ENCODE measurements around the gene LPP. TPM values are rescaled to one million over a fixed set of nuclear protein-coding genes. Genes with fewer than 3 reads are reported as not detected.

LPP gene
- total and polyA plus RNA-seq, 2 of the 13 experiments (the other 11 are each of a cell fraction or from before 2014, with no cell fraction given) = 19.2 to 29.9 TPM

- Histone ChIP-seq H3K4me1 (ENCODE audit: insufficient read depth, low read length) (peaks cover 28% of the 10 kb centered on the region), H3K9me3 (ENCODE audit: low read length) (no peaks in the 10 kb centered on the region), H3K9ac (ENCODE audit: insufficient read depth, low read depth, low read length) (no peak overlapping the region), H3K79me2 (ENCODE audit: insufficient read depth, low read length) (no peaks in the 10 kb centered on the region), H3K36me3 (replicated peaks in 1 of 2; ENCODE audit: control insufficient read depth in 1 of 2, insufficient read depth in 2 of 2, low read length in 2 of 2) (no peaks in the 10 kb centered on the region), H4K20me1 (ENCODE audit: insufficient read depth, low read length) (no peaks in the 10 kb centered on the region), H3K27me3 (ENCODE audit: control insufficient read depth in 1 of 2, insufficient read depth in 2 of 2, low read length in 2 of 2) (no peaks in the 10 kb centered on the region), H3K4me3 (replicated peaks in 1 of 3; ENCODE audit: insufficient read depth in 1 of 3, low read depth in 2 of 3, low read length in 3 of 3) (no peak overlapping the region), H2AFZ (ENCODE audit: low read length) (no peak overlapping the region), H3K27ac (ENCODE audit: extremely low read length, insufficient read depth, low read length) (no peak overlapping the region), H3K4me2 (ENCODE audit: low read depth, low read length) (no peak overlapping the region)
- no peak for ATAC-seq
- no peak for FAIRE-seq
- whole genome bisulfite sequencing (ENCODE audit: low lambda C conversion rate) = 95% methylated on average over 1 of the region's 1 CpG
- POLR2A ChIA-PET = no interaction called here
- intact Hi-C loops (cut with micrococcal nuclease; ENCODE audit: unreplicated experiment) (no loop called here), in situ Hi-C loops (cut with HindIII; ENCODE audit: extremely low pct_ligation_motif_present, low pct_unique_long_range_greater_than_20kb) (no loop called here)
- CTCF ChIA-PET (ENCODE audit: low intra/inter-chr PET ratio, low total read pairs) = no interaction called here
- TF ChIP-seq ZNF501 (CRISPR knock-in tag; IDR thresholded peaks at IDR 0.05) (no peak), ZNF362 (CRISPR knock-in tag; IDR thresholded peaks at IDR 0.05; ENCODE audit: borderline replicate concordance) (no peak), ZNF639 (CRISPR knock-in tag; conservative IDR thresholded peaks at IDR 0.05) (no peak)
- DNase-seq (ENCODE audit: low spot score) = no peak
- BruUV-seq (replicated peaks) = no TSS peak
These were observed 526.2 kb downstream of the LPP start for GRCh38 chr3:188680189-188680588.

GRCh38 chr3:188680605-188681004 lies 526.6 kb downstream of the LPP start:
- no peak for FAIRE-seq

More at GRCh38 chr3:188680605-188681004, 526.6 kb downstream of the LPP start:
- CTCF ChIA-PET (ENCODE audit: low intra/inter-chr PET ratio, low total read pairs) = no interaction called here
- Histone ChIP-seq H3K9ac (ENCODE audit: insufficient read depth, low read depth, low read length) (no peak overlapping the region), H3K4me1 (ENCODE audit: insufficient read depth, low read length) (peaks cover 28% of the 10 kb centered on the region), H3K4me3 (replicated peaks in 1 of 3; ENCODE audit: insufficient read depth in 1 of 3, low read depth in 2 of 3, low read length in 3 of 3) (no peak overlapping the region), H3K9me3 (ENCODE audit: low read length) (no peaks in the 10 kb centered on the region), H3K27me3 (ENCODE audit: control insufficient read depth in 1 of 2, insufficient read depth in 2 of 2, low read length in 2 of 2) (no peaks in the 10 kb centered on the region), H4K20me1 (ENCODE audit: insufficient read depth, low read length) (no peaks in the 10 kb centered on the region), H3K36me3 (replicated peaks in 1 of 2; ENCODE audit: control insufficient read depth in 1 of 2, insufficient read depth in 2 of 2, low read length in 2 of 2) (no peaks in the 10 kb centered on the region), H2AFZ (ENCODE audit: low read length) (no peak overlapping the region), H3K27ac (ENCODE audit: extremely low read length, insufficient read depth, low read length) (no peak overlapping the region), H3K79me2 (ENCODE audit: insufficient read depth, low read length) (no peaks in the 10 kb centered on the region), H3K4me2 (ENCODE audit: low read depth, low read length) (no peak overlapping the region)
- no peak for DNase-seq (ENCODE audit: low spot score)
- no TSS peak for BruUV-seq (replicated peaks)
- POLR2A ChIA-PET = no interaction called here
- intact Hi-C loops (cut with micrococcal nuclease; ENCODE audit: unreplicated experiment) = no loop called here
- 75% methylated on average over 3 of the region's 3 CpGs for WGBS (ENCODE audit: low lambda C conversion rate)
- in situ Hi-C loops (cut with HindIII; ENCODE audit: extremely low pct_ligation_motif_present, low pct_unique_long_range_greater_than_20kb) = no loop called here
- no peak for ATAC-seq
- no peak for TF ChIP-seq MEIS2 (CRISPR knock-in tag; IDR thresholded peaks at IDR 0.05)
- TF ChIP-seq ZNF563 (CRISPR knock-in tag; IDR thresholded peaks at IDR 0.05) = no peak
